HPDE6-E6E7 (cell line): Measurements from ENCODE around the gene SPANXA1.
"Not testable (repeated sequence)": the region's sequence is repeated elsewhere in the genome, so short reads cannot be mapped to it uniquely, and the experiment has no call there.

ENCODE experiments used
- DNase-seq: peaks from one replicate; pipeline ENCODE4 v3.0.0; 2011; ENCODE audit warnings: missing footprints; ENCODE audit errors: extremely low spot score

SPANXA1 gene, protein sequence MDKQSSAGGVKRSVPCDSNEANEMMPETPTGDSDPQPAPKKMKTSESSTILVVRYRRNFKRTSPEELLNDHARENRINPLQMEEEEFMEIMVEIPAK

DNA sequence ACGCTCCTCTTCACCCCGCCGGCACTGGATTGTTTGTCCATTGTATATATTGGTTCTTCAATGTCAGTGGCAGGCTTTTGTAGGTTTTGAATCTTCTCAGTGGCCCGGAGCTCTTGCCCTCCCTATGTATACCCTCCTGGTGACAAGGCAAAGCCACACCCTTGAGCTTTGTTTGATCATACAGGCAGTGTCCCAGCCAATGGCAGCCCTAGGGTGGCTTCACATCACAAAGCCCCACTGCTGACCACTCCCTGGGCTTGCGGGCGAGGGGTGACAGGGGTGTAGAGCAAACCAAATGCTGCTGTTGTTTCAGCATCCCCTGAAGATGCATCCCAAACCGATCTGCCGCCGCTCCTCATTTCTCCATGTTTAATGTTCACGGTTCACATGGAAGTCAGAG lies at the start of gene SPANXA1:
Gene SPANXA1, minus strand, starts transcription at position 101 of the 400 bp plus-strand sequence. Its CDS starts 60 bp downstream, at position 41.
- DNase-seq = not testable (repeated sequence)

DNA sequence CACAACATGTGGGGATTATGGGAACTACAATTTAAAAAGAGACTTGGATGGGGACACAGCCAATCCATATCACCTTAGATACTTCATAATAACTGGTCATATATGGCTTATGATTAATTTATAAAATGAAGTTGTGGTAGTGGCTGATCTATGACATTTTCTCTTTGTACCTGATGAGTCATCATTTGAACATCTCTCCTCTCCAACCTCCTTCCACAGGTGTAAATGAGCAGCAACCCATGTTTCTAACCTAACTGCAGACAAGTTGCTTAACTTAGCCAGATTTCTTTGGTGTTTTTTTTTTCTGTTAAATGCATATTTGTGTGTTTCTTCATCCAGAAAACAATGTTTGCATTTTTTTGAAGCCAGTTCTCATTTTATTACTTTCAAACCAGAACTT lies 47.6 kb upstream of the SPANXA1 start:
- DNase-seq = no peak

DNA sequence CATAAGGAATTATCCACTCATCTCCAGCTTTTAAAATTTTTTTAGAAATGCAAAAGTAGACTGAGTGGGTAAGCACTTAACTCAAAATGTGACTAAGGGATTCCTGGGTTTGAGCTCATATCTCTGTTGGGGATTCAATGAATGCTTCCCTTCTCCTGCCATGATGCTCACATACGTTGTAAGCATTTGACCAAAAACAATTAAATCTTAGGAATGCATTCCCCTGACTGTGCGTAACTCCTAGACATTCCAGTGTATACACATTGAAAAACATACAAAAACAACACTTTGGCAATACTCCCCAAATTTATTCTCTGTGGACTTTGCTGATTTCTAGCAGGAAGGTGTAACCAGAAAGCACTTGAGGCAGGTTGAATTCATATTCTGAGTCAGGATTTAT lies 34.8 kb upstream of the SPANXA1 start:
- no peak for DNase-seq

DNA sequence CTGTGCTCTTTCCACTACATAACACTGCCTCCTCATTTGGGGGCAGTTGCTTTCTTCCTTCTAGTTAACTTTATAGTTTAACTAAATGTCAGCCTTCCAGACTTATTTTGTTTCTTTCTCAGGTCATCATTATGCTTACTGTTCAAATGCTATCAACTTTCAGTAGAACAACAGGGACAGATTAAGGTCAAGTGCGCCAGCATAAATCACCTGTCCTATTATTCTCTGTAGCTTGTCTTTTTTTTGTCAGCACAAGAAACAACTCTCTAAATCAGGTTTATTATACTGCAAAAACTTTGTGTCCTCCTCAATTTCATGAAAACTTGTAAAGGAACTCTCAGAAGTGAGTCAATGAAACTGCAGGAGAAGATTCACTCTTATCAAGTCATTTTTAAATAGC lies 24.6 kb upstream of the SPANXA1 start:
- DNase-seq = no peak

DNA sequence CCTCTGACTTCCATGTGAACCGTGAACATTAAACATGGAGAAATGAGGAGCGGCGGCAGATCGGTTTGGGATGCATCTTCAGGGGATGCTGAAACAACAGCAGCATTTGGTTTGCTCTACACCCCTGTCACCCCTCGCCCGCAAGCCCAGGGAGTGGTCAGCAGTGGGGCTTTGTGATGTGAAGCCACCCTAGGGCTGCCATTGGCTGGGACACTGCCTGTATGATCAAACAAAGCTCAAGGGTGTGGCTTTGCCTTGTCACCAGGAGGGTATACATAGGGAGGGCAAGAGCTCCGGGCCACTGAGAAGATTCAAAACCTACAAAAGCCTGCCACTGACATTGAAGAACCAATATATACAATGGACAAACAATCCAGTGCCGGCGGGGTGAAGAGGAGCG lies 4.9 kb upstream of the SPANXA1 start, which contains the start of gene SPANXA2:
Gene SPANXA2, plus strand, starts transcription at position 301 of the 400 bp plus-strand sequence. Its CDS starts 60 bp downstream, at position 361.
- not testable (repeated sequence) for DNase-seq

DNA sequence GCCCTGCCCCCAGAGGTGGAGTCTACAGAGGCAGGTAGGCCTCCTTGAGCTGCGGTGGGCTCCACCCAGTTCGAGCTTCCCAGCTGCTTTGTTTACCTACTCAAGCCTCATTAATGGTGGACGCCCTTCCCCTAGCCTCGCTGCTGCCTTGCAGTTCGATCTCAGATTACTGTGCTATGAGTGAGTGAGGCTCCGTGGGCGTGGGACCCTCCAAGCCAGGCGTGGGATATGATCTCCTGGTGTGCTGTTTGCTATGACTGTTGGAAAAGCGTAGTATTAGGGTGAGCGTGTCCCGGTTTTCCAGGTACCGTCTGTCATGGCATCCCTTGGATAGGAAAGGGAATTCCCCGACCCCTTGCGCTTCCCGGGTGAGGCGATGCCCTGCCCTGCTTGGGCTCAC lies 42.0 kb downstream of the SPANXA1 start:
- DNase-seq = not testable (repeated sequence)
